Smooth muscle cell (in vitro differentiated cells): ENCODE results near the gene INPPL1. TPM values are rescaled to one million over a fixed set of nuclear protein-coding genes. Genes with fewer than 3 reads are reported as not detected.

Source experiments
- DNase-seq: peaks from one replicate; lab custom pipeline; 2025; ENCODE audit not compliant: unreplicated experiment; lab: John Stamatoyannopoulos, UW
- H2AFZ ChIP-seq: fragments of 200-600 bp; sonication (generic); 2 replicates; pipeline ENCODE4 v1.6.0; 2016; ENCODE audit warnings: antibody characterized with exemption, low read depth, mild to moderate bottlenecking
- H3F3A ChIP-seq: fragments of 200-600 bp; sonication (generic); 2 replicates; pipeline ENCODE4 v1.6.0; 2017; ENCODE audit warnings: antibody characterized with exemption, low read depth
- H3K27ac ChIP-seq: fragments of 200-600 bp; sonication (generic); 2 replicates; pipeline ENCODE4 v1.5.1; 2016; ENCODE audit warnings: low read depth, mild to moderate bottlenecking
- H3K27me3 ChIP-seq: fragments of 200-600 bp; sonication (generic); 2 replicates; pipeline ENCODE4 v1.6.1; 2016; ENCODE audit warnings: low read depth, mild to moderate bottlenecking
- H3K36me3 ChIP-seq: fragments of 200-600 bp; sonication (generic); 2 replicates; pipeline ENCODE4 v1.5.1; 2016; ENCODE audit warnings: low read depth
- H3K4me1 ChIP-seq: fragments of 200-600 bp; sonication (generic); 2 replicates; pipeline ENCODE4 v1.5.1; 2016; ENCODE audit warnings: low read depth
- H3K4me2 ChIP-seq: fragments of 200-600 bp; sonication (generic); 2 replicates; pipeline ENCODE4 v1.6.0; 2016; ENCODE audit warnings: mild to moderate bottlenecking
- H3K4me3 ChIP-seq: fragments of 200-600 bp; sonication (generic); 2 replicates; pipeline ENCODE4 v1.5.1; 2016; ENCODE audit warnings: mild to moderate bottlenecking
- H3K79me2 ChIP-seq: fragments of 200-600 bp; sonication (generic); 2 replicates; pipeline ENCODE4 v1.6.0; 2016; ENCODE audit warnings: low read depth, mild to moderate bottlenecking
- H3K9ac ChIP-seq: fragments of 200-600 bp; sonication (generic); 2 replicates; pipeline ENCODE4 v1.6.0; 2016; ENCODE audit warnings: low read depth
- H3K9me3 ChIP-seq: fragments of 200-600 bp; sonication (generic); replicated peaks from 2 replicates; pipeline ENCODE4 v1.5.1; 2016; ENCODE audit warnings: low read depth
- H4K20me1 ChIP-seq: fragments of 200-600 bp; sonication (generic); 2 replicates; pipeline ENCODE4 v1.6.0; 2016; ENCODE audit warnings: low read depth
- CTCF ChIP-seq: fragments of 200-600 bp; sonication (generic); IDR thresholded peaks from 2 replicates; pipeline ENCODE4 v1.5.1; 2017; ENCODE audit warnings: borderline replicate concordance, mild to moderate bottlenecking, antibody characterized with exemption; ENCODE audit not compliant: insufficient read depth, poor library complexity, severe bottlenecking
- WGBS: methylation state at CpG from one replicate; pipeline ENCODE4 v1.1.7; 2016; ENCODE audit warnings: low lambda C conversion rate; 5-methylcytosine and 5-hydroxymethylcytosine counted together
- polyA plus RNA-seq: library from polyadenylated mRNA; unstranded; fragments of >200 nt; fragmentation: Nextera tagmentation; extraction: Ambion mirVana; gene quantifications from 2 replicates; pipeline ENCODE4 v1.2.1, GENCODE V29; 2016
- total RNA-seq: library from RNA; depleted of rRNA; stranded (reverse); fragments of >200 nt; gene quantifications from 2 replicates; pipeline ENCODE4 v1.2.3, GENCODE V29; 2014

INPPL1 gene
- total and polyA plus RNA-seq, 2 experiments from 2014 or later, result 71.6 to 95.6 TPM

- H3K4me2 ChIP-seq, result no peak overlapping the region
- no peak overlapping the region for H3K9ac ChIP-seq
- TF ChIP-seq CTCF, result no peak
- H3K27me3 ChIP-seq, result peaks cover 17% of the 10 kb centered on the region
- H3K36me3 ChIP-seq, result no peaks in the 10 kb centered on the region
- H3K27ac ChIP-seq, result no peak overlapping the region
- H2AFZ ChIP-seq, result no peak overlapping the region
- H3K4me1 ChIP-seq, result no peaks in the 10 kb centered on the region
- no peaks in the 10 kb centered on the region for H4K20me1 ChIP-seq
- no peaks in the 10 kb centered on the region for H3K79me2 ChIP-seq
- WGBS, result 97% methylated on average over 5 of the region's 5 CpGs
- H3K9me3 ChIP-seq, result no peaks in the 10 kb centered on the region
- no peak for DNase-seq
- no peak overlapping the region for H3K4me3 ChIP-seq
- no peaks in the 10 kb centered on the region for H3F3A ChIP-seq
Measured at GRCh38 chr11:72254299-72254993, 29.9 kb downstream of the INPPL1 start.

GRCh38 chr11:72257570-72257969 lies 33.0 kb downstream of the INPPL1 start:
- Histone ChIP-seq H3K27me3 (peaks cover 9% of the 10 kb centered on the region), H3K9me3 (no peaks in the 10 kb centered on the region)
- WGBS, result 34% methylated on average over 2 of the region's 2 CpGs

GRCh38 chr11:72259490-72259889 lies 34.9 kb downstream of the INPPL1 start:
- WGBS, result 88% methylated on average over 2 of the region's 2 CpGs
- no peak for TF ChIP-seq CTCF
- no peak overlapping the region for H3K9ac ChIP-seq
- H3K4me1 ChIP-seq, result no peaks in the 10 kb centered on the region
- no peaks in the 10 kb centered on the region for H4K20me1 ChIP-seq
- H3K27me3 ChIP-seq, result peaks cover 9% of the 10 kb centered on the region
- H3K79me2 ChIP-seq, result no peaks in the 10 kb centered on the region
- no peak overlapping the region for H3K4me3 ChIP-seq
- H3K4me2 ChIP-seq, result no peak overlapping the region
- H3K27ac ChIP-seq, result no peak overlapping the region
- no peaks in the 10 kb centered on the region for H3K9me3 ChIP-seq
- no peak overlapping the region for H2AFZ ChIP-seq
- no peaks in the 10 kb centered on the region for H3F3A ChIP-seq
- DNase-seq, result no peak
- no peaks in the 10 kb centered on the region for H3K36me3 ChIP-seq

More at GRCh38 chr11:72257570-72257969, 33.0 kb downstream of the INPPL1 start:
- H4K20me1 ChIP-seq, result no peaks in the 10 kb centered on the region
- no peaks in the 10 kb centered on the region for H3K36me3 ChIP-seq
- no peak for TF ChIP-seq CTCF
- DNase-seq, result no peak
- no peak overlapping the region for H3K4me2 ChIP-seq
- no peak overlapping the region for H3K27ac ChIP-seq
- no peaks in the 10 kb centered on the region for H3K4me1 ChIP-seq
- no peak overlapping the region for H3K4me3 ChIP-seq
- H3K9ac ChIP-seq, result no peak overlapping the region
- no peak overlapping the region for H2AFZ ChIP-seq
- no peaks in the 10 kb centered on the region for H3F3A ChIP-seq
- H3K79me2 ChIP-seq, result no peaks in the 10 kb centered on the region

GRCh38 chr11:72260574-72260973 lies 36.0 kb downstream of the INPPL1 start:
- no peak for DNase-seq
- no peak overlapping the region for H3K27ac ChIP-seq
- no peaks in the 10 kb centered on the region for H3F3A ChIP-seq
- no peaks in the 10 kb centered on the region for H4K20me1 ChIP-seq
- no peaks in the 10 kb centered on the region for H3K36me3 ChIP-seq
- no peak overlapping the region for H3K9ac ChIP-seq
- no peaks in the 10 kb centered on the region for H3K79me2 ChIP-seq
- no peak overlapping the region for H3K4me2 ChIP-seq
- 76% methylated on average over 5 of the region's 5 CpGs for WGBS
- no peak overlapping the region for H2AFZ ChIP-seq
- H3K4me3 ChIP-seq, result no peak overlapping the region
- H3K4me1 ChIP-seq, result no peaks in the 10 kb centered on the region
- H3K27me3 ChIP-seq, result peaks cover 6% of the 10 kb centered on the region
- no peak for TF ChIP-seq CTCF
- no peaks in the 10 kb centered on the region for H3K9me3 ChIP-seq
